ENCODE measurements around the gene SDE2. TPM values are rescaled to one million over a fixed set of nuclear protein-coding genes. Genes with fewer than 3 reads are reported as not detected.
"Not testable (repeated sequence)": the region's sequence is repeated elsewhere in the genome, so short reads cannot be mapped to it uniquely, and the experiment has no call there.

Gene SDE2
- total RNA-seq, 1 donor from 2014 or later, result 21.8 TPM

GRCh38 chr1:226001088-226001487 is 1.9 kb upstream of the SDE2 start:
- H3K27ac ChIP-seq, result peak overlapping the region; percentile 100
- intact Hi-C loops (cut with DNase I), result no loop called here
- peaks cover 59% of the 10 kb centered on the region for H3K4me1 ChIP-seq
- no peak for ATAC-seq
- TF ChIP-seq CTCF (IDR thresholded peaks at IDR 0.05), result no peak
- no peaks in the 10 kb centered on the region for H3K36me3 ChIP-seq
- H3K4me3 ChIP-seq, result no peak overlapping the region
- no peaks in the 10 kb centered on the region for H3K27me3 ChIP-seq
- no peak for DNase-seq
- no peaks in the 10 kb centered on the region for H3K9me3 ChIP-seq

- DNase-seq; H3K27me3 ChIP-seq; ATAC-seq; intact Hi-C loops (cut with DNase I); H3K9me3 ChIP-seq; H3K36me3 ChIP-seq: not testable (repeated sequence)
- Histone ChIP-seq H3K4me1 (peaks cover 64% of the 10 kb centered on the region), H3K27ac (peak overlapping the region; percentile 100), H3K4me3 (peak overlapping the region; percentile 83)
Measured at GRCh38 chr1:226000493-226001081, 1.4 kb upstream of the SDE2 start.

- peaks cover 64% of the 10 kb centered on the region for H3K4me1 ChIP-seq
- DNase-seq (no peak), ATAC-seq (peak; percentile 19)
- peak overlapping the region; percentile 83 for H3K4me3 ChIP-seq
- H3K9me3 ChIP-seq, result no peaks in the 10 kb centered on the region
- no peaks in the 10 kb centered on the region for H3K27me3 ChIP-seq
- peaks cover 4% of the 10 kb centered on the region for H3K36me3 ChIP-seq
- H3K27ac ChIP-seq, result peak overlapping the region; percentile 100
- no peak for TF ChIP-seq CTCF (IDR thresholded peaks at IDR 0.05)
- intact Hi-C loops (cut with DNase I), result loop anchor here (10.0 kb wide), 1 partner anchor 65 kb away; the partner anchor contains the start of gene H3-3A
Measured at GRCh38 chr1:225999912-226000337, 782 bp upstream of the SDE2 start.

DNA sequence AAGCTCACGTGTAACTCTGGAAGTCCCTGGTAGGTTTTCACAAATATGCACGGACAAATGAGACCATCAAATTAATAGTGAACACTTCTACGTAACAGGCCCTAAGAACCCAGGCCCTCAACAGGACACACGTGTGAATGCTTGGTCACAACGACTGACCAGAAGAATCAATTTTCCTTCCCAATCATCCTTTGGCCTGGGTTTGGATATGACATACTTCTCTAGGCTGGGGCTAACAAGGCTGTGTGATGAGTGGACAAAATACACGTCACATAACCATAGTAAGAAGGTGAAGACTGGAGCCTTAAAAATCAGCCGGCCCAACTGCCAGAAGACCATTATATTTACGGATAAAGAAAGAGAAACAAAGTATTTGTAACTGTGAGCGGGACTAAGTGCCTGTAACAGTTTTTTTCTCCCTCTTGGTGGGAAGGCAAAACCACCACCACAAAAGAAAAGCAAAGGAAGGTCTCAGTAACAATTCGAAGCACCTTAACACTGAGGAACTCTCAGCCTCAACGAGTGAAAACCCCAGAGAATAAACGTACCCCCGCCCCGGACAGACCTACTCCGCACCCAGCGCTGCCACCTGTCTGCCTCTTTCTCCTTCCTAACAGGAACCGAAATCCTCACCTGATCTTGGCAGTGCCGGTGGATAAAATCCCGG is 450 bp downstream of the SDE2 start:
- no peak for TF ChIP-seq CTCF (IDR thresholded peaks at IDR 0.05)
- Histone ChIP-seq H3K9me3 (no peaks in the 10 kb centered on the region), H3K4me3 (peak overlapping the region; percentile 83), H3K27me3 (no peaks in the 10 kb centered on the region), H3K4me1 (peaks cover 64% of the 10 kb centered on the region), H3K36me3 (peaks cover 17% of the 10 kb centered on the region), H3K27ac (peak overlapping the region; percentile 91)
- intact Hi-C loops (cut with DNase I), result loop anchor here (10.0 kb wide), 1 partner anchor 66 kb away; the partner anchor contains the start of gene H3-3A
- ATAC-seq (no peak), DNase-seq (no peak)

- ATAC-seq (no peak), DNase-seq (no peak)
- Histone ChIP-seq H3K9me3 (no peaks in the 10 kb centered on the region), H3K36me3 (peaks cover 31% of the 10 kb centered on the region), H3K27me3 (no peaks in the 10 kb centered on the region), H3K4me1 (peaks cover 49% of the 10 kb centered on the region), H3K27ac (no peak overlapping the region), H3K4me3 (no peak overlapping the region)
- intact Hi-C loops (cut with DNase I), result loop anchor here (10.0 kb wide), 1 partner anchor 68 kb away; the partner anchor contains the start of gene H3-3A
- no peak for TF ChIP-seq CTCF (IDR thresholded peaks at IDR 0.05)
Measured at GRCh38 chr1:225996946-225997545, 2.1 kb downstream of the SDE2 start.

Measured in upper lobe of right lung (tissue), 1 donor.